Cardiac septum (tissue), 1 donor: Measurements from ENCODE around the gene AQP10. TPM values are rescaled to one million over a fixed set of nuclear protein-coding genes. Genes with fewer than 3 reads are reported as not detected.
"Not testable (repeated sequence)": the region's sequence is repeated elsewhere in the genome, so short reads cannot be mapped to it uniquely, and the experiment has no call there.

ENCODE experiments used
- DNase-seq: peaks from one replicate; pipeline ENCODE4 v3.0.0-alpha.2; 2020; ENCODE audit warnings: low spot score
- intact Hi-C: fragments of 100-400 bp; cut with DNase I; formaldehyde crosslinking; loops from one replicate; pipeline ENCODE4 v1.14.0; 2022
- total RNA-seq: library from RNA; stranded (reverse); fragmentation: NEBNext Ultra II Directional; extraction: Animal tissue kit (Norgen Biotek cat#: 25700); gene quantifications from one replicate; pipeline ENCODE4 v1.2.1, GENCODE V29; 2021
- donor health status: DM: no; HTN: no; CAD: no.

Gene AQP10
- total RNA-seq, 1 donor from 2014 or later: 0.70 TPM

- intact Hi-C loops: no loop called here
- DNase-seq: no peak
Observed at GRCh38 chr1:154318386-154318785, 2.5 kb upstream of the AQP10 start.

DNA sequence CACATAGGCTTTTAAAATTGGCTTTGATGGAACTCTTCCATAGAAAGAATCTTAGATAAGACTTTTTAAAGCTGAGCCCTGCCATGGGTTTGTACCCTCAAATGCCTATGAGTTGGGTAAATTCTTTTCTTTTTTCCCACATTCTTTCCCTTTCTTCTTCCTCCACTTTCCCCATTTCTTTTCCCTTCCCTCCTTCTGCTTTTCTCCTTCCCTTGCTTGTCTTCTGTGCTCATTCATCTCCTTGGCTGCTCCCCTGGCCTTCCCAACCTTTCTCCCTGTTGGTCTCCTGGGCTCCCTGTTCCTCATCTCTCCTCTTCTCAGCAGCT lies 679 bp downstream of the AQP10 start:
- DNase-seq, intact Hi-C loops: not testable (repeated sequence)

DNA sequence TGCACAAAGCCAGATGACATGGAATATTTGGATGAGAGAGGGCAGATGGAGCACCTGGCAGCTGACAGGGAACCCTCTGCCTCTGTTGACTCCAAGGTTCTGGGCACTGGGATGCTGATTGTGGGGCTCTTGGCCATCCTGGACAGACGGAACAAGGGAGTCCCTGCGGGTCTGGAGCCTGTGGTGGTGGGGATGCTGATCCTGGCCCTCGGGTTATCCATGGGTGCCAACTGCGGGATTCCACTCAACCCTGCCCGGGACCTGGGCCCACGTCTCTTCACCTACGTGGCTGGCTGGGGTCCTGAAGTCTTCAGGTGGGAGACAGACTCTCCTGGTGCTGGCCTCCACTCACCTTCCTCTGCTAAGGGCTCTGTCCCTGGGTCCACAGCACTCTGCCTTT lies 2.6 kb downstream of the AQP10 start:
- intact Hi-C loops: no loop called here
- DNase-seq: no peak

- intact Hi-C loops: loop anchor here (1.0 kb wide), 1 partner anchor 52 kb away; the partner anchor contains the start of gene HAX1
Observed at GRCh38 chr1:154324241-154324640, 3.3 kb downstream of the AQP10 start.

DNA sequence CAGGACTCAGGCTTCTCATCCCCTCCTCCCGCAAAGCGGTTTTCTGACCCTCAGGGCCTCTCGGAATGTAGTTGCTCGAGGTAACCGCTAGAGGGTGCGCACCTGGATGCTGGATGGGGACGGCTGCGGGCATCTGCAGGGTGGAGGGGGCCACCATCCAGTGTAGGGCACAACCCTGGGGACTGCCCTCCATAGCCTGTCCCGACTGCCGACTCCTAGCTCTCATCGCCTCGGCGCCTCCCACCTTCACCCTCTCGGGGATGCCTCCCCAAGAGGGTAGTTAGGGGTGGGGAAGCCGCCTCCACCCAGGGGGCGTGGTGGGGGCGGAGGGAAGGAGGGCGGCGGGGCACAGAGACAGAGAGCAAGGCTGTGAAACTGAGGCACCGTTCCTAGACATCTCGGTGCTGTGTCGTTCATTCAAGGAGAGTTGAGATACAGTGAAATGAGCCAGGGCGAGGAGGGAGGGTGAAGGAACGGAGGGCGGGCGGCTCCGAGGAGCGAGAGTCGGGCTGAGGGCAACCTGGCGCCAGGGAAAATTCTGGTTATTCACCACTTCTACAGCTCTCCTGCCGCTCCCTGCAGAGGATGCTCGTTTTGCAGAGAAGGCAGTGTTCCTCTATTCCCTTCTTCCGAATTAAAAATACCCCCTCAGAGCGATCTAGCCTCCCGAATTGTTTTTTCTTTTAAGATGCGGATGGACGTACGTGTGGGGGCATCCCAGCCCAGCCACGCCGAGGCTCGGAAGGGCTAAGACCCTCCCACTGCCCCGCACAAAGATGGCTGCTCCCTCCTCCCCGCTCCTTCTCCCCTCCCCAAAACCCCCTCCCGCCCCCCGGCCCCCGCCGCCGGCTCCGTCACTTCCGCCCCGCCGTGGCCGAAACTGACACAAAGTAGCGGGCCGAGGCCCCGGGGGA lies 4.0 kb downstream of the AQP10 start, which contains the start of gene ATP8B2:
Gene ATP8B2 (plus strand): TSS at position 857 of the 914 bp plus-strand sequence. CDS start 2,617 bp downstream, outside the sequence.
- intact Hi-C loops: loop anchor here (1.0 kb wide), 1 partner anchor 53 kb away; the partner anchor contains the start of gene HAX1
- peak; percentile 91 for DNase-seq

More at GRCh38 chr1:154324241-154324640, 3.3 kb downstream of the AQP10 start:
- DNase-seq: no peak

DNA sequence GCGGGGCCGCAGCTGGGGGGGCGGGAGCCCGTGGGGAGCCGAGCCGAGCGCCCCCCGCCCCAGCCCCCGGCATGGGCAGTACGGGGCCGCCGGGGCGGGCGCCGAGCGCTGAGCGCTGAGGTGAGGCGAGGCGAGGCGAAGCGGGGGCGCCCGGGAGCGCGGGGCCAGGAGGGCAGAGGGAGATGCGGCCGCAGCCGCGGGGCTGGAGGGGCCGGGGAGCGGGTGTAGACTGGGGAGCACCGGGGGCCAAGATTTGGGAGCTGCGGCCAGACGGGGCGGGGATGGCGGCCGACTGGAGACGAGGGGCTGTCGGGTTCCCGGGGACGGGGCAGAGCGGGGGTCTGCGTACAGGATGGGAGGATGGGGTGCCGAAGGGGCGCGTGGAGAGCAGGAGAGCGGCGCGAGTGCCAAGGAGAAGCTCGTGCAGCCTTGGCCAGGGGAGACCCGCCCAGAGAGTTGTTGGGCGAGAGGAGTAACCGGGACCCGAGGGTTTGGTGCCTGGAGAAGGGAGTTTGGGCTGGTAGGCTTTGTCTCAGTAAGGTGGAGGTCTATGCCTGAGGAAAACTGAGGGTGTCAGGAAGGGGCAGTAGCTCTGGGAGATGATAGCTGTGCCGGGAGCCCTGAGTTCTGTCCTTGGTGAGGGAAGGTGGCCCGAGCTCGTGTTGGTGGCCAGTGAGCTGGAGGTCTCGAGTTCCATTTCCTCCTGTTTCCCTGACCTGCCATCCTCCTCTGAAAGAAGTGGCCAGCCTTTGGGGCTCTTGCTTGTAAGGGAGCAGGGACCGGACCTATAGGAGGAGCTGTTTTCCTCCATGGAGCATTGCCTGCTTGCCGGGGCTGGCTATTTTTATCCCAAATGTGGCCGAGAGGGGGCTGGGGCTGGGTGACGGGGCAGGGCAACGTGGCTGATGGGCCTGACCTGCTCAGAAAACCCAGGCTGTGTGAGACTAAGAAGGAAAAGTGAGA lies 5.0 kb downstream of the AQP10 start:
- peak; percentile 85 for DNase-seq
- intact Hi-C loops: no loop called here

DNA sequence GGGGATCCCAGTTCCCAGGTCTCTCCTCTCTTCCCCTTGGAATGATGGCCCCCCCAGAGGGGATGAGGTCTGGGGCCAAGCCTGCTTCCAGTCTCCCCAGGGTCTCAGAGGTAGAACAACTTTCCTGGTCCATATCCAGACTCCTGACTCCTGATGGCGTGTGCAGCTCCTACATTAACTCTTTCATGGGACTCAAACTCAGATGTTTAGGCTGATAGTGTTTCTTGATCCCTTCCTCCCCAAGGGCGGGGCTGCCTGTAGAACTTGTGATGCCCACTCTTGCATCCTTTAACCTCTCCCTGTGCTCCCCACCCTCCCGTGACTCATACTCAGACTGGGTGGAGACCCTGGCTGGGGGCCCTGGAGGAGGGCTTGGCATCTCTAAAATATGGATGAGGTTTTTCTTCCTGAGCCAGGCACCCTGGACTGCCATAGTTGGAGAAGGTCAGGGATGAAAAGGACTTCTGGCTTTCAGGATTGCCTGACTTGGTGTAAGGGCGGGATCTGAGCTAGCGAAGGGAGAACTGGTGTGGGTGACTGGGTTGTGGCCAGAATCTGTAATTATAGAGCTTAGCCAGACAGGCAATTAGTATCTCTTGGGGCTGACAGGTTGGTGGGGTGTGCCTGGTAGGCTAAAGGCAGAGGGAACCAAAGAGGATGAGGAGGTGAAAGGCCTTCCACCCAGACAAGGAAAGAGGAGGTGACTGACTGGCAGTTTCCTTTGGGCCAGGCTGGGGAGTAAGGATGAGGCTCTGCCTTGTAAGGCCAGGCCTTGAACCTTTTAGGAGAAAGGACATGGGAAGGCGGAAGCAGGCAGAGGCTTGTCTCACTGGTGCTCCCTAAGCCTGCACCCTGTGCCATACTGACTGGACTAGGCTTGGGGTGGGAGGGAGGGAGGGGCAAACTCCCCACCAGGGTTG lies 5.9 kb downstream of the AQP10 start:
- no peak for DNase-seq
- intact Hi-C loops: no loop called here

DNA sequence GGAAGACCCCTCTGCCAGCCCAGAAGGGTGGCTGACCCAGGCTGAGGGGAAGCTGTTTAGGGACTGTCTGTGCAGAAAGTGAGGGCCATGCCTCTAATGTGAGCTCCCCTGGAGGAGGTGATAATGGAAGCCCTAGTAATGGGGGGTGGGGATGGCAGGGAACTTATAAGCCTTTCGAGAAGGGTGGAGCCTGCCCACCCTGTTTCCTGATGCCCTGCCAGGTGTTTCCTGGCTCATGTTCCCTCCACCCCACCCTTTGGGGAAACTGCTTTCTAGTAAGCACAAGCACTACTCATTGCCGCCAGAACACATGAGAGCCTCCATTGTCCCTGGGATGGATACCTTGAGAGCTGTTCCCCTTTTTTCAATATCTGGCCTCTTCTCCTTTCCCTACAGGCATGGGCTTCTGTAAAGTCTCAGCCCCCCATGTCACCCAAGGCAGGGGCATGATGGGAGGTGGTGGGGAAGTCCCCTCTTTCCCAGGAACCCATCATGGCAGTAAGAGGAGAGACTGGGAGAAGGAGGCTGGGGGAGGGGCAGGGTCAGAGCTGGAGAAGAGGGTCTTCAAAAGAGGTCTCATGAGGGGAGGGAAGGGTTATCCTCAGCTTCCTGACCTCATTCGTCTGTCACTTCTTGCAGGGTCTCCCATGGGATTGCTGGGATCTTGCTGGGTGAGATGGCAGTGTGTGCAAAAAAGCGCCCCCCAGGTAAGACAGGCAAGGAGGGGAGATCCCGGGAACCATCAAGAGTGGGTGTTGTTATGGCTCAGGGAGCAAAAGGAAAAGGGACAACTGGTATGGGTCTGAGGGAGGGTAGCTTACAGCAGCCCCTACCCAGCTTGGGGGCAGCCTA lies 6.8 kb downstream of the AQP10 start:
- DNase-seq: no peak
- intact Hi-C loops: no loop called here

GRCh38 chr1:154328318-154329151 lies 7.6 kb downstream of the AQP10 start:
- intact Hi-C loops: no loop called here

DNA sequence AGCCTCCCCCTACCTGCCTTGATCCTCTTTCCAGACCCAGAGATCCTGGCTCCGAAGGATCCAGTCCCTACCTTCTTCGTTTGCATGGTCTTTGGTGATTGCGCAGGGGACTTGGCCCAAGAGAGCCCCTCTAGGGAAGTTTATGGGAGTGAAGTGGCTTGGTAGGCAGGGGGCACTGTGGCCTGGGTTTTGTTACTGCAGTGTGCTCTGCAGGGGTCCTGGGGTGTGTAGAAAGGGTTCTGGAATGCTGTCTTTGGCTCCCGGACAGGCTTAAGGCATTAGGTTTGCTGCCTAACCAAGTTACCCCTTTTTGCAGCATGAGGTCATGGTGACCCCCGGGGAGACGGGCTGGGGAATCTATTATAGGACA lies 8.2 kb downstream of the AQP10 start:
- DNase-seq: no peak
- intact Hi-C loops: no loop called here

More at GRCh38 chr1:154328318-154329151, 7.6 kb downstream of the AQP10 start:
- DNase-seq: peak; percentile 92

DNA sequence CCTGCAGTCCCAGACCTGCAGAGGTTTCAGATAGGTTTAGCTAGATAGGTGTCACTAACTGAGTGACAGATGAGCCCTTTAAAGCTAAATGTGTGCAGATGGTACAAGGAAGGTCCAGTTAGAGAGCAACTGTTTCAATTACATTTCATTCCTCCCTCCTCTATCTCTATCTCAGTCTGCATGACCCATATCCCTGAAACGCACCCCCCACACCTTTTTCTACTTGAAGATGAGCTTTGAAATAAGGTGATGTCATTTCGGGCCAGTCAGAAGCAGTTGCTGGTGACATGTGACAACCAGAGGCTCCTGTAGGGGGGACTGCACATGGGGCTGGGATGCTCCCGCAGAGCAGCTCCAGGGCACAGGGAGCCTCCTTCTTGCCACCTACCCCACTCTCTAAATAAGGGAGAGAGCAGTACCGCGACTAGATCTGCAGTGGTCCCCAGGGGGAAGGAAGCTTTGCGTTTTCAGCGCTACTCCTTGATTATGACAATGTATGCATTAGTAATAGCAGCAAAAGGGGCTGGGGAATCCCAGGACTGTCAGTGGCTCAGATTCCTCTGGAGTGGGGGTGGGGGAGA lies 8.7 kb downstream of the AQP10 start:
- intact Hi-C loops: no loop called here
- no peak for DNase-seq

GRCh38 chr1:154330669-154331068 lies 9.8 kb downstream of the AQP10 start:
- DNase-seq: no peak
- intact Hi-C loops: no loop called here

DNA sequence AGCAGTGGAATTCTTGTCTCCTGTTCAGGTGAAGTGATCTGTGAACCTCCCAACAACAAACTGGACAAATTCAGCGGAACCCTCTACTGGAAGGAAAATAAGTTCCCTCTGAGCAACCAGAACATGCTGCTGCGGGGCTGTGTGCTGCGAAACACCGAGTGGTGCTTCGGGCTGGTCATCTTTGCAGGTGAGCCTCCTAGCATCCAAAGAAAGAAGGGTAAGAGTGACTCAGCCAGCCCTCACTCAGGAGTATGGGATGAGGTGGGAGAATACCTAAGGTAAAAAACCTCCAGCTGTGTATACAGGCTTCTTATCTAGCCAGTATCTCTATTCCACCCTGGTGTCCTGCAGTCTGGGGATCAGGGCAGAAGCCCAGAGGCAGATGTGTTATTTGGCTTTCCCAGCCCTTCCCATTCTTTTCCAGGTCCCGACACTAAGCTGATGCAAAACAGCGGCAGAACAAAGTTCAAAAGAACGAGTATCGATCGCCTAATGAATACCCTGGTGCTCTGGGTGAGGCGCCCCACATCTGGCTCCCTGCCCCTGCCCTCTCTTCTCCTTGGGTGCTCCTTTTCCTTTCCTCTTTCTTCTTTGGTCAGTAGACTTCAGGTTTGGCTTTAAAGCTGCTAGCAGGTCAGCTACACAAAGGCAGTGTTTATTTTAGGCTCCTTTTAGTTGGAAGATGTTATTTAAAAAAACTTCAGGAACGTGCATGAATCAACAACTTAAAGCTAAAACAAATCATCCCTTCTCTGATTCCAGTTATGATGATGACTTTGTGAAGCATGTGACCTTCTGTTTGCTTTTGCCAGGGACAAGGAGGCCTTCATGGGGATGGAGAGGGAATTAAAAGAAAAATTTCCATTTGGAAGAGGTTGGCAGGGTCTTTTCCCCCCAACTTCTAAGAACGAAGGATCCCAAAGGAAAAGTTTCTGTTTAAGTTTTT lies 13.5 kb downstream of the AQP10 start:
- intact Hi-C loops: loop anchor here (2.0 kb wide), 1 partner anchor 62 kb away; the partner anchor contains the start of gene HAX1
- DNase-seq: no peak

DNA sequence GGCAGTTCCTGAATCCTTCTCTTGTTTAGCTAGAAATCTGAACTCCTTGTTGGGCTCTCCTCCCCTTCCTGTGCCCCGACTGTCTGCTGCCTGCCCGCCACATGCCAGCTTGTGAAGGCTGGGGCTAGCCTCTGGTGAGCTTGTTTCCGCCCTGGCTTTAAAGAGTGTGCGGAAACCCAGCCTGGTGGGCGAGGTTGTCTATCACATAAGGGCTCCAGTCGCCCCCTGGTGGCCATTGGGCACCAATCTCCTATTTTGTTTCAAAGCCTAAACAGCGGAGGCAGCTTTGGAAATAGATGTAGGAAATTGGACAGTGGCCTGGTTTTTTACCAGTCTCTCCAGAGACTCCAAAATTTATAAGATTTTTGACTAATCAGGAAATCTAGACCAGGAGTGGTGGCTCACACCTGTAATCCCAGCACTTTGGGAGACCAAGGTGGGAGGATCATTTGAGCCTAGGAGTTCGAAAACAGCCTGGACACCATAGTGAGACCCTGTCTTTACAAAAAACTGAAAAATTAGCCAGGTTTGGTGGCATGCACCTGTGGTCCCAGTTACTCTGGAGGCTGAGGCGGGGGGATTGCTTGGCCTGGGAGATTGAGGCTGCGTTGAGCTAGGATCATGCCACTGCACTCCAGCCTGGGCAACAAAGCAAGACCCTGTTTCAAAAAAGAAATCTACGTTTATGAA lies 14.3 kb downstream of the AQP10 start:
- intact Hi-C loops: loop anchor here (2.0 kb wide), 1 partner anchor 62 kb away; the partner anchor contains the start of gene HAX1
- DNase-seq: peak; percentile 86

- intact Hi-C loops: no loop called here
- DNase-seq: no peak
Observed at GRCh38 chr1:154337253-154337894, 16.5 kb downstream of the AQP10 start.
